Skin epidermis (tissue), 12 donors: ENCODE data around the gene NODAL.
A peak's percentile ranks its signal among the peaks of the same experiment; 100 is the strongest.
"Not testable (repeated sequence)": the region's sequence is repeated elsewhere in the genome, so short reads cannot be mapped to it uniquely, and the experiment has no call there.

Experiments
- H3K27ac ChIP-seq, 21 experiments: fragments of 200-600 bp; sonication (generic) in 11 of 21; one replicate each; pipeline ENCODE4 v1.5.0; 2020; ENCODE audit warnings: mild to moderate bottlenecking in 3 of 21, inconsistent platforms in 2 of 21, moderate library complexity in 2 of 21
- H3K4me3 ChIP-seq, 7 experiments: fragments of 200-600 bp; sonication (generic) in 2 of 7; one replicate each; pipeline ENCODE4 v1.5.0; 2020; ENCODE audit warnings: inconsistent platforms in 2 of 7, mild to moderate bottlenecking in 2 of 7, moderate library complexity in 1 of 7

The NODAL gene

DNA sequence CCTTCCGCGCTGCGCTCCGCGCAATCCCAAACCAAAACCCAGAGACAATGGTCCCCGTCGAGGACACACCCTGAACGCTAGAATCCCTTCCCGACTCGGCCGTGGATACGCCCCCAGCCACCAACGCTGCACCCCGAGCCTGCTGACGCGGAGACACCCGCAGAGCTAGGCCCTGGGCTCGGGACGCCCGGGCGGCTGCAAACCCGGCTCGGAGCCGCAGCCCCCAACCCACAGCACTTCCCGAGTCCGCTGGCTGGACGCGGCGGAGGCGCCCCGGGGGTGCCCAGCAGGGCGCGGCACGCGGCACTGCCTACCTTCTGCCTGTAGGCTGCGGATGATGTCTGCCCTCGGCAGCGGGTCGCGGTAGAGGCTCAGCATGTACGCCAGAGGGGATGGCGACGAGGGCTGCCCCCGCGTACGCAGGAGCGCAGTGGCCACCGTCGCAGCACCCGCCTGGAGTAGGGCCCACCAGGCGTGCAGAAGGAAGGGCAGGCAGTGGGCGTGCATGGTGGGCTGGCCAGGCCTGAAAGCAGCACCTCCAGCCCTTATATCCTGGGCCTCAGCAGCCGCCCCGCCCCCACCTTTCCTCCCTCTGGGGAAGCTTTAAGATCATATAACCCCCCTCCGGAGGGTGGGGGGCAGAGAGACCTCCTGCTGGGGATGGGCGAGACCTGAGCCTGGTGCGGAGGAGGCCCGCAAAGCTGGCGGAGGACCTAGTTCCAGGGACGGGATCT lies at the start of gene NODAL:
TSS of gene NODAL (minus strand) at position 521 of the 734 bp plus-strand sequence. CDS start at position 507, 14 bp downstream.
- no peak within 1 kb of the TSS for H3K27ac ChIP-seq
- peak within 1 kb of the TSS in 3 of 7 experiments; percentile 4 to 27 (median 5) for H3K4me3 ChIP-seq

GRCh38 chr10:70490142-70490541 lies 48.7 kb upstream of the NODAL start:
- Histone ChIP-seq H3K27ac (no peak overlapping the region), H3K4me3 (no peak overlapping the region)

- Histone ChIP-seq H3K27ac (no peak overlapping the region), H3K4me3 (no peak overlapping the region)
Measured at GRCh38 chr10:70487824-70488223, 46.3 kb upstream of the NODAL start.

GRCh38 chr10:70483872-70484271 lies 42.4 kb upstream of the NODAL start:
- not testable (repeated sequence) for H3K4me3 ChIP-seq
- peak overlapping the region in 3 of 21 experiments; percentile 55 to 67 (median 57) for H3K27ac ChIP-seq

DNA sequence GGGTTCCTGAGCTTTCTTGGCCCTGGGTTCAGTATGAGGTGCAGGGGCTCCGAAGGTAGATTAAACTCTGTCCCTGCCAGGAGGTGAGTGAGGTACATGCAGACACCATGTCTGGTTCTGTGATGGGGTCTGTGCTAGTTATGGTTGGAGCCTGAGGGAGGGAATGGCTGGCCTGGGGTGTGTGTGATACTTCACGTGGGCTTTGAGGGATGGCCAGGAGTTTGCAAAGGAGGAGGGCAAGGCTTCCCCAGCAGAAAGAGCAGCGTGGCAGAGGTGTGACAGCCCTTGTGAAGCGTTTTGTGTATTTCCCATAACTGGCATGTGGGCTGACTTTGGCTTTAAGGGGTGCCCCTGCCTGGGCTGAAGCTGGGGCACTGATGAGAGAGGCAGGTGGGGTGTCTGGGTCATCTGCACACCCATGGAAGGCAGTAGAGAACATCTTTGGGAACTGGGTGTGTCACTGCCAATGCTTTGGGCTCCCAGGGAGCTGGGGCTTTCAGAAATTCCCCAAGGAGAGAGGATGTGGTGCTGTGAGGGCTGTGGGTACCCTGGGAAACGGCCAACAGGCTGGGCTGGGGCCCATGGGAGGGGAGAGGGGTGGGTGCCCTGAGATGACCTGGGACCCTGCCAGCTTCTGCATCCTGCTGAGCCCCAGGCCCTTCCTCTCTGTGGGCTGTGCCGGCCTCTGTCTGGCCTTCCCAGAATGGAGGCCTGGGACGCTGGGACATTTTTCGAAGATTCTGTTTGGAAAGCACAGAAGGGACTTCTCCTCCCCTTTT lies 41.7 kb upstream of the NODAL start:
- no peak overlapping the region for H3K4me3 ChIP-seq
- H3K27ac ChIP-seq, result peak overlapping the region in 8 of 21 experiments; percentile 5 to 67 (median 51)

DNA sequence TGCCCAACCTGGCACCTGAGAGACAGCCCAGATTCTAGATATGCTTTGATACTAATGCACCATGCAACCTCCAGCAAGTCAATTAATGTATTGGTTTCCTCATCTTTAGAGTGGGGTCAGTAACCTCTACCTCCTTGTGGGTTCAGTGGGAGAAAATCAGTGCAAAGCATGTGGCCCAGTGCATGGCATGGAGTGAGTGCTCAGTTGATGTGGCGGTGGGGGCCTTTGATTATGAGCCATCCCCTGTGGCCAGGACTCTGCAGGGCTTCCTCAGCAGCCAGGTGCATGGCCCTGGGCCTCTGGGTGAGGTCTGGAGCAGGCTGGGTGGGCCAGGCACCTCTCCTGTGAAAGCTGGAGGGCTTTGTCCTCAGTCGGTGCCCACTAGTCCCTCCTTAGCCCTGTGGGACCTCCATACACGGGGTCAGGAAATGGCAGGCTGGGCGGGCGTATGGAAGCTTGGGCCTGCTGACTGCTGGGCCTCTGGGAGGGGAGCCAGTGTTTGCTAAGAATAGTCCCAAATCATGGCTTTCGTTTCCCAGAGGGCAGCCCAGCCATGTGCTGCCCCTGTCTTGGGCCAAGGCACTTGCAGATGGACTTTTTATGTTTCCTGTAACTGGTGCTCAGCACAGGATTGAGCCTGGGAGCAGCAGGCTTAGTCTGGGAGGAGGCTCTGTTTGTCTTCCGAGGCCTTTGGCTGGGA lies 40.5 kb upstream of the NODAL start:
- Histone ChIP-seq H3K4me3 (no peak overlapping the region), H3K27ac (peak overlapping the region in 7 of 21 experiments; percentile 8 to 64 (median 47))

DNA sequence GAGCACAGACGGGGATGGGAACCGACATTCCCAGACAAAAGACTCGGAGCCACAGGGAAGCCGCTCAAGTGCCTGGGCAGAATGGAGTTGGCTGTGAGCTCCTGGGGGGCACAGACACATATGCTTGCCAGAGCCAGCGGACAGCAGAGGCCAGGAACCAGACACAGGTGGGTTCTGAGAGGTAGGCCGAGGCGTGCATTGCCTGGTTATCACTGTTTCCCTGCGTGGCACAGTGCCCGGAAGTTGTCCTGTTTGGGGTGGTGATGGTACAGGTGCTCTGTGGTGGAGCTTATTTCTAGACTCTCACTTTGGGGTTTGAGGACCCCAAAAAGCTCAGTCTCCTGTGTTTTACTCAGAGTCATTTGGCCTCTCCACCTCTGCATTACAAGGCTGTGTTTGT lies 39.6 kb upstream of the NODAL start:
- Histone ChIP-seq H3K27ac (no peak overlapping the region), H3K4me3 (no peak overlapping the region)

- peak overlapping the region in 5 of 21 experiments; percentile 3 to 75 (median 22) for H3K27ac ChIP-seq
Measured at GRCh38 chr10:70480239-70480861, 38.9 kb upstream of the NODAL start.

DNA sequence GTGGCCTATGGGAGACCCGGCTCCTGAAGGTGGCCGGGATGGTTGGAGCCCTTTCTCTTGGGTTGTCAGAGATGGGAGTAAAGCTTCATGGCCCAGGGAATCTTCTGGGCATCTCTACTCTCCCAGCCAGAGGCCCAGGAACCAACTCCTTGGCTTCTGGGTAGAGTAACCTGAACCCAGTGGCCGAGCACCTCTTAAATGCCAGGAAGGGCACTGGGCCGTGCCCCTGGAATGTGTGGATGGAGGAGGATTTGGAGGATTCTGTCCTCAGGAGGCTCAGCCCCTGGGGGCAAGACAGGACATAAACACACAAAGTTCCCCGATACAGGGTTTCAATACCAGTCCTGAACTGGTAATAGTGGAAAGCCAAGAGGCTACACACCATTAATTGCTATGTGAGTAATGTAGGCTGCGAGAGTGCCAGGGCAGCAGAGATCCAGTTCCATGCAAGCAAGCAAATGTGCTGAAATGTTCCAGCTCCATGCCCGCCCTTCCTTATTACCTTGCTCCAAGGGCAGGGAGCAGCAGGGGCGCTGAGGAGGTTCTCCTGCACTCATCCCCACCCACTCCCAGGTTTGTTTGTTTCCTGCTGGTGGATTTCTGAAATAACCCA lies 38.3 kb upstream of the NODAL start:
- Histone ChIP-seq H3K4me3 (peak overlapping the region; percentile 44 to 59 (median 52)), H3K27ac (peak overlapping the region in 12 of 21 experiments; percentile 12 to 84 (median 72))

More at GRCh38 chr10:70480239-70480861, 38.9 kb upstream of the NODAL start:
- H3K4me3 ChIP-seq, result peak overlapping the region in 5 of 7 experiments; percentile 46 to 59 (median 53)

DNA sequence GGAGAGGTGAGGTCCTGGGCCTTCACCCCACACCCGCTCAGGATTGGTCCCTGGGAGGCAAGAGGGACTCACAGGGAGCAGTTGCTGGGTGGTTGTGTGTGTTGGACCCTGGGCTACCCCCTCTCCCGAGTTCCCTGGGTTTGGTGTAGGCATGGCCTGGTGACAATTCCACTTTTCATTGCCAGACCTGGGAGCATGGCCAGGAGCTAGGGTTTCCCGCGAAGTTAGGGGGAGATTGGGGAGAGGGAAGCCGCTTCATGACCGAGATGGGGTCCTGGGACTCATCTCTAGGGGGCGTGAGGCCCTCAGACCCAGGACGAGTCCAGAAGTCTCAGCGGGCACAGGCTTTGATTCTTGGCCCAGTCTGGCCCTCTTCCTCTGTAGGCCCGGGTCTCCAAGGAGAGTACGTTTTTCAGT lies 37.7 kb upstream of the NODAL start:
- Histone ChIP-seq H3K27ac (peak overlapping the region in 20 of 21 experiments; percentile 12 to 84 (median 70)), H3K4me3 (peak overlapping the region; percentile 44 to 59 (median 52))

DNA sequence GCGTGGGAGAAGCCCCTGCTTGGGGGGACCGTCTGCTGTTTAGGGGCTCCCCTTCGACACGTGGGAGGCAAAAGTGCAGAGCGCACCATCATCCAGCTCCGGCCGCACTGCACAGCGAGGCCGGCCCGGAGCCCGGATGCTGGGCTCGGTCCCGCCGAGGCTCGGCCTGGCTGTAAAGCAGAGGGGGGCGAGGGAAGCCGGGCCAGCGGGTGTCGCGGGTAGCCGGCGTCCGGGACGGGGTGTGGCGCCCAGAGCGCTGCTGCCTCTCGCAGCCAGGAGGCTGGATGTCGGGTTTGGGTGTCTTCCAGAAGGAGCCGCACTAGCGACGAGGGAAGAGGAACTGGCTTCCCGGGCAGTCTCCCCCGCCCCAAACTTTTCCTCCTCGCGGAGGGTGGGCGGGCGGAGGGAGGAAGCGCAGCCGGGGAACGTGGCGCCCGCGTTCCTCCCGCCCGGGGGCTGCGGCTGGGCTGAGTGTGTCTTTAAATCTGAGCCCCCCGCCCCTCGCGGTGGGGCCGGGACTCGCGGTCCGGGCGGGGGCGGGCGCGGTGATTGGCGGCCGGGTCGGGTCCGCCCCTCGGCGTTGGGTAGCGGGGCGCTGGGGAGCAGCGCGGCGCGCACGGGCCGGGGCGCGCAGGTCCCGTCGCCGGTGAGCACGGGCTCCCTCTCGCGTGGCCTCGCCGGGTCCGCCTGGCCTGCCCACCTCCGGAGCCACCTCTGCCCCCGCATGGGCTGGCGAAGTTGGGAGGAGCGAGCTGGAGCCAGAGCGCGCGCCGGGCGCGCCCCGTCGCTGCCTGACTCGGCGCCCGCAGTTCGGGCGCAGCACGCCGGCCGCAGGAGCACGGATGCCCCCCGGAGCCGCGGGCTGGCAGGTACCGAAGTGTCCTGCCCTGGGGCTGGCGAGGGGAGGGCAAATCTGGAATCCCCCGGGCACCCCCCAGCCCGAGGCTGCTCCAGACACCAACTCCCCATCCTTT lies 37.0 kb upstream of the NODAL start, which contains the start of gene PALD1:
TSS of gene PALD1 (plus strand) at position 577 of the 974 bp plus-strand sequence. CDS start 47,185 bp downstream, outside the sequence.
- H3K27ac ChIP-seq, result peak within 1 kb of the TSS; percentile 12 to 84 (median 70)
- H3K4me3 ChIP-seq, result peak within 1 kb of the TSS; percentile 44 to 59 (median 52)

GRCh38 chr10:70477661-70478162 lies 36.2 kb upstream of the NODAL start:
- H3K27ac ChIP-seq, result peak overlapping the region in 16 of 21 experiments; percentile 48 to 84 (median 75)
- peak overlapping the region; percentile 44 to 59 (median 52) for H3K4me3 ChIP-seq

DNA sequence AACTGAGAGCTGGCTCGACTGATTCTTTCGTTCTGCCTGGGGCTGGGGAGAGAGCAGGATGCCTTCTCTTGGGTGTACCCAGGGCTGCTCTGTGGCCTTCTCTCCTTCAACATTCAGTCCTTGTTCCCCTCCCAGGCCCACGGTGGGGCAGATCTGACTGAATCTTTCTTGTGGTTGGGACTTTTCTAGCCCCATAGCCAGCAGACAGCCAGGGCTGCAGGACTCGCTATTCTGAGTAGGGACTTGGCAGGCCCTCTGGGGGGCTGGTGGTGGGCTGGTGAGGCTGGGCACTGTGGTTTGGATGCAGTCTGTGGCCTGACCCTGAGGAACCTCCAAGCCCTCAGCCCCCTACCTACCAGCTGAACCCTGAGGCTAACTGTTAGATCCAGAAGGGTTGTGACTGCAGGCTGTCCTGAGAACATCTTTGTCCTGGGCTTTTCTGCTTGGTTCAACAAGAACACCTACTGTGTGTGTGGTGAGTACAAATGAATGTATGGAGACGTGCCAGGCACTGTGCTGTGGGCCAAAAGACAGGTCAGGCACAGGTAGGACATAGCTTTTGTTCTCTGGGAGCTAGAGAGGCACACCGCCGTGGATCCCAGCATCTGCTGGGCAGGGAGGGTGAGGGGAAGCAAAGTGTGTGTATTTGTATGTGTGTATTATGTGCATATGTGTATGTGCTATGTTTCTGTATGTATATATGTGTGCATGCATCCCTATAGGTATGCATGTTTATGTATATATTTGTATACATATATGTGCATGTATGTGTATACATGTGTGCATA lies 35.0 kb upstream of the NODAL start:
- no peak overlapping the region for H3K4me3 ChIP-seq
- peak overlapping the region in 2 of 21 experiments; percentile 18 to 77 for H3K27ac ChIP-seq

GRCh38 chr10:70475661-70476060 lies 34.2 kb upstream of the NODAL start:
- Histone ChIP-seq H3K4me3 (no peak overlapping the region), H3K27ac (peak overlapping the region in 3 of 21 experiments; percentile 15 to 77 (median 29))

DNA sequence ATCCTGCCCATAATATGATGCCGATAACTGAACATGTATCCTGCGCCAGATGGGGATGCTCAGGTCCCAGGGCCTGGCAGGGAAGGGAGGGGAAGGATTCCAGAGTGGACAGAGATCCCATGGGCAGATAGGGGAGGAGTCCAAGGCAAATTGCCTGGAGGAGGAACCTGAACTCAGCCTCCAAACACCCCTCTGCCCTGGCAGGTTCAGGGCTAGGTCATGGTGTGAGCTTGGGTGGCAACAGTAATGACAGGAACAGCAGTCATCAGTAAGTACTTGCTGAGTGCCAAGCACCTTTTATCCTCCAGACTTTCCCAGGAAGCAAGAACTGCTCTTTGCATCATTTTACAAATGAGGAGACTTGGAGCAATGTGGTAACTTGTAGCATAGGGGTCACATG lies 33.3 kb upstream of the NODAL start:
- H3K27ac ChIP-seq, result peak overlapping the region in 2 of 21 experiments; percentile 15 to 77
- no peak overlapping the region for H3K4me3 ChIP-seq

- H3K27ac ChIP-seq, result no peak overlapping the region
- no peak overlapping the region for H3K4me3 ChIP-seq
Measured at GRCh38 chr10:70472799-70473454, 31.4 kb upstream of the NODAL start.
